ENCODE measurements around the gene TTYH2. TPM values are rescaled to one million over a fixed set of nuclear protein-coding genes. Genes with fewer than 3 reads are reported as not detected.

The TTYH2 gene
- 1.2 and 2.6 TPM in 2 replicates for total RNA-seq

DNA sequence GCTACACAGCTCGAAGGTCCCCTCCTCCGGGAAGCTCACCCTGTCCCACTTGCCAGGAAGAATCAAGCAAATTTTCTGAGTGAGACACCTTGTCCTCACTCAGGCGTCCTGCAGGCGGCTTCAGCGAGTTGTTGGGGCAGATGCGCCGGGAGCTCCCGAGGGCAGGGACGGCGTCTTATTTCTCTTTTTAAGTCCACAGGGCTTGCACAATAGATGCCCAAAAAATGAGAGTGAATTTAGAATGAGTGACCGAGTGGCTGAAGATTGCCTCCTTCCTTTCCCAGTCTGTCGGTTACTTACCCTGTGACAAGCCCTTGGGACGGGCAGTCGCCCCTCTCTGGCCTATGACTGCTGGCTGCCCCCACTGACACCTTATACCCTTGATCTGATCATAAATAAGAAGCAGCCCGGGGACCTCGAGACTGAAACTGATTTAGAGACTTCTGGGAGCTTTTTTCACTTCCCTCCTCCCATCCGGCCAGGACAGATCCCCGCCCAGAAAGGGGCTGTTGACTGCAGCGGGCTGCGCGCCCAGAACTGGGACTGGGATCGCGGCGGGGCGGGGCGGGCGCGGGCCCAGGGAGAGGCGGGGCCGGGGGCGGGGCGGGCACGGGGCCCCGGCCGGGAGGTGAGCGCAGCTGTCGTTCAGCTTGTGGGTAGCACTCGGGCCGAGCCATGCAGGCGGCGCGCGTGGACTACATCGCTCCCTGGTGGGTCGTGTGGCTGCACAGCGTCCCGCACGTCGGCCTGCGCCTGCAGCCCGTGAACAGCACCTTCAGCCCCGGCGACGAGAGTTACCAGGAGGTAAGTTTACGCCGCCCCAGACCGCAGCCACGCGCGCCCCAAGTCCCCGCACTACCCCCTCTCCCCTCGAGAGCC lies at the start of gene TTYH2:
Gene TTYH2, plus strand, starts transcription at position 659 of the 879 bp plus-strand sequence. Its CDS starts 17 bp downstream, at position 676.

GRCh38 chr17:74203439-74204240 lies 9.7 kb upstream of the TTYH2 start, which contains the start of gene RPL38:
Gene RPL38, plus strand, starts transcription at chr17:74203678. Its CDS starts 278 bp downstream, at chr17:74203956.

GRCh38 chr17:74274060-74274708 lies 60.8 kb downstream of the TTYH2 start, which contains the start of gene DNAI2:
Gene DNAI2, plus strand, starts transcription at chr17:74274234. Its CDS starts 7,584 bp downstream, at chr17:74281818.

Other genes starting within 250 kb of the TTYH2 start
- gene RPL38, start 9.9 kb upstream of the TTYH2 start, total RNA-seq = 478 and 1,101 TPM in 2 replicates
- not detected in 2 replicates for gene DNAI2, start 60.7 kb downstream of the TTYH2 start, total RNA-seq
- gene KIF19, start 112.7 kb downstream of the TTYH2 start, total RNA-seq = not detected in 2 replicates
- gene BTBD17, start 148.3 kb downstream of the TTYH2 start, total RNA-seq = not detected in 2 replicates
- not detected in 2 replicates for gene GPR142, start 153.9 kb downstream of the TTYH2 start, total RNA-seq
- gene GPRC5C, start 218.5 kb downstream of the TTYH2 start, total RNA-seq = not detected in 2 replicates

Data from epithelial cell of umbilical artery (primary cell).